ENCODE results near the gene ACAP1.
"Not testable (repeated sequence)": the region's sequence is repeated elsewhere in the genome, so short reads cannot be mapped to it uniquely, and the experiment has no call there.

ACAP1 gene

GRCh38 chr17:7328840-7329373 is 7.4 kb upstream of the ACAP1 start, which contains the start of gene NEURL4:
TSS of gene NEURL4 (minus strand) at chr17:7329335. CDS start at chr17:7329312, 23 bp downstream.
- TF ChIP-seq, protein P1, sequence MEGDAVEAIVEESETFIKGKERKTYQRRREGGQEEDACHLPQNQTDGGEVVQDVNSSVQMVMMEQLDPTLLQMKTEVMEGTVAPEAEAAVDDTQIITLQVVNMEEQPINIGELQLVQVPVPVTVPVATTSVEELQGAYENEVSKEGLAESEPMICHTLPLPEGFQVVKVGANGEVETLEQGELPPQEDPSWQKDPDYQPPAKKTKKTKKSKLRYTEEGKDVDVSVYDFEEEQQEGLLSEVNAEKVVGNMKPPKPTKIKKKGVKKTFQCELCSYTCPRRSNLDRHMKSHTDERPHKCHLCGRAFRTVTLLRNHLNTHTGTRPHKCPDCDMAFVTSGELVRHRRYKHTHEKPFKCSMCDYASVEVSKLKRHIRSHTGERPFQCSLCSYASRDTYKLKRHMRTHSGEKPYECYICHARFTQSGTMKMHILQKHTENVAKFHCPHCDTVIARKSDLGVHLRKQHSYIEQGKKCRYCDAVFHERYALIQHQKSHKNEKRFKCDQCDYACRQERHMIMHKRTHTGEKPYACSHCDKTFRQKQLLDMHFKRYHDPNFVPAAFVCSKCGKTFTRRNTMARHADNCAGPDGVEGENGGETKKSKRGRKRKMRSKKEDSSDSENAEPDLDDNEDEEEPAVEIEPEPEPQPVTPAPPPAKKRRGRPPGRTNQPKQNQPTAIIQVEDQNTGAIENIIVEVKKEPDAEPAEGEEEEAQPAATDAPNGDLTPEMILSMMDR (IDR thresholded peaks at IDR 0.05) = no peak
- peaks cover 20 to 30% of the 10 kb centered on the region in 2 experiments for H3K4me1 ChIP-seq (ENCODE audit: control insufficient read depth in 1 of 2, insufficient read depth in 1 of 2, low read depth in 1 of 2, low read length in 1 of 2)
- peak within 1 kb of the TSS; percentile 78 to 100 for H3K4me3 ChIP-seq (ENCODE audit: low read depth in 1 of 2, low read length in 1 of 2)

DNA sequence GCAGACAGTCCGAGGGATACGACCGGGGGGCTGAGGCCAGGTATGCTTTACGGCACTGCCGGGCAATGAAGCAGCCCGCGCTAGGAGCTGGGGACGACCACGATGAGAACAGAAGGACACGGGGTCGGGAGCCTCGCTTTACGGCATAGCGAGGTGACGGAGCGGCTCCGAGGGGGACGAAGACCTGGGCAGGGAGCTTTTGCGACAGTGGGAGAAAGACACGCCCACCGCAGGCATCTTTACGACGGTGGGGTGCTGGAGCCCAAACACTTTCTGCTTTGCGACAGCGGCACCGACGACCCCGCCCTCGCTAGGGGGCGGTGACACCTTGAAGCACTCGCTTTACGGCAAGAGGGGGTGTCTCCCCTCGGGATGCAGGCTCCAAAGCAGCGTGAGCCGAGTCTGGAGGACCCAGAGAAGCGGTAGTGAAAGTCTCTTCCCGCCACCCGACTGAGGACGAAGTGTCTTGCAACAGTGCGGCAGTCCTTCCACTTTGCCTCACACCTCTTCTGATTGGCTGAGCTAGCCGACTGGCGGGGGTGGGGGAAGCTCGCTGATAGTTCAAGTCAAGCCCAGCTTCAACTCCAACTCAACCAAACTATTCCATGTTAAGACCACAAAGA is 6.8 kb upstream of the ACAP1 start:
- H3K27me3 ChIP-seq = no peaks in the 10 kb centered on the region
- H3K27ac ChIP-seq = peak overlapping the region; percentile 96
- TF ChIP-seq, protein P1 (IDR thresholded peaks at IDR 0.05) = no peak
- peaks cover 16 to 30% of the 10 kb centered on the region in 2 experiments for H3K4me1 ChIP-seq (ENCODE audit: control insufficient read depth in 1 of 2, insufficient read depth in 1 of 2, low read depth in 1 of 2, low read length in 1 of 2)
- peaks cover 8% of the 10 kb centered on the region for H3K36me3 ChIP-seq
- H3K4me3 ChIP-seq (ENCODE audit: low read depth in 1 of 2, low read length in 1 of 2) = peak overlapping the region; percentile 78 to 100
- H3K9me3 ChIP-seq = no peaks in the 10 kb centered on the region

More at GRCh38 chr17:7328840-7329373, 7.4 kb upstream of the ACAP1 start, which contains the start of gene NEURL4:
- Histone ChIP-seq H3K27me3 (no peaks in the 10 kb centered on the region), H3K27ac (peak within 1 kb of the TSS; percentile 96), H3K9me3 (no peaks in the 10 kb centered on the region), H3K36me3 (peaks cover 10% of the 10 kb centered on the region)

DNA sequence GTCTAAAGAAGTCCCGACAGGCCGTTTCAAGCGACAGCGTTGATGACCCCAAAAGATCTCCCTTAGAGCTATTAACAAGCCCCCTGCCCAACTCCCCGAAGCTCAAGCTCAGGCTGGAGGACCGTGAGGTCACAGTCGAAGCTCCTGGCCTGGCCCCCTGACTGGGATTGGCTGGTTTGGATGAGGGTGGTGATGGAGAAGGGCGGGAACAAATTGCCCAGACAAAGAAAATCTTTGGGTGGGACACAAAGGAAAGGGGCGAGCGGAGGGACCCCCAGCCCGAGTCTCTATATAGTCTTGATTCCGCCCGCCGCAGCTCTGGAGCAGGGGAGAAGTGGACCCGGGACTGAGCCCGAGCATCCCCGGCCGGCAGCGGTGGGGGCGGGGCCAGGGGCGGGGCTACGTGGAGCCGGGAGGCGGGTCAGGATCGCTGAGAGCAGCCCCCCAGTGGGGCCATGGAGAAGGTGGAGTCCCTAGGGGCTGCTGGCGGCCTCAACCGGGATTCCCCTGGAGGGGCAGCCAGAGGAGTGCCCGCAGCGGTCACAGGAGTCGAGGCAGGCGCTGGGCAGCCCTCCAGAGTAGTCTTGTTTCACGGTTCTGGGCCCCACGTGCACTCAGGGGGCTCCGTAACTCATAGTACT is 6.2 kb upstream of the ACAP1 start:
- H3K4me3 ChIP-seq (ENCODE audit: low read depth in 1 of 2, low read length in 1 of 2) = peak overlapping the region; percentile 78 to 100
- H3K36me3 ChIP-seq = peaks cover 2% of the 10 kb centered on the region
- TF ChIP-seq, protein P1 (IDR thresholded peaks at IDR 0.05) = no peak
- H3K9me3 ChIP-seq = no peaks in the 10 kb centered on the region
- H3K4me1 ChIP-seq (ENCODE audit: control insufficient read depth in 1 of 2, insufficient read depth in 1 of 2, low read depth in 1 of 2, low read length in 1 of 2) = peaks cover 17 to 31% of the 10 kb centered on the region in 2 experiments
- no peaks in the 10 kb centered on the region for H3K27me3 ChIP-seq
- H3K27ac ChIP-seq = peak overlapping the region; percentile 96

GRCh38 chr17:7330638-7331015 is 5.7 kb upstream of the ACAP1 start:
- TF ChIP-seq, protein P1 (IDR thresholded peaks at IDR 0.05) = no peak
- no peaks in the 10 kb centered on the region for H3K27me3 ChIP-seq
- H3K4me3 ChIP-seq (ENCODE audit: low read depth in 1 of 2, low read length in 1 of 2) = peak overlapping the region; percentile 78 to 100
- no peaks in the 10 kb centered on the region for H3K36me3 ChIP-seq
- H3K4me1 ChIP-seq (ENCODE audit: control insufficient read depth in 1 of 2, insufficient read depth in 1 of 2, low read depth in 1 of 2, low read length in 1 of 2) = peaks cover 22 to 36% of the 10 kb centered on the region in 2 experiments
- H3K9me3 ChIP-seq = no peaks in the 10 kb centered on the region
- peak overlapping the region; percentile 96 for H3K27ac ChIP-seq

- Histone ChIP-seq H3K4me3 (ENCODE audit: low read depth in 1 of 2, low read length in 1 of 2) (no peak overlapping the region), H3K36me3 (no peaks in the 10 kb centered on the region), H3K4me1 (ENCODE audit: control insufficient read depth in 1 of 2, insufficient read depth in 1 of 2, low read depth in 1 of 2, low read length in 1 of 2) (peaks cover 36 to 50% of the 10 kb centered on the region in 2 experiments), H3K27ac (no peak overlapping the region), H3K9me3 (no peaks in the 10 kb centered on the region), H3K27me3 (no peaks in the 10 kb centered on the region)
- TF ChIP-seq, protein P1 (IDR thresholded peaks at IDR 0.05) = no peak
Measured at GRCh38 chr17:7332111-7332510, 4.2 kb upstream of the ACAP1 start.

- peaks cover 41 to 55% of the 10 kb centered on the region in 2 experiments for H3K4me1 ChIP-seq (ENCODE audit: control insufficient read depth in 1 of 2, insufficient read depth in 1 of 2, low read depth in 1 of 2, low read length in 1 of 2)
- not testable (repeated sequence) for H3K4me3 ChIP-seq (ENCODE audit: low read depth in 1 of 2, low read length in 1 of 2); H3K36me3 ChIP-seq; H3K27me3 ChIP-seq; H3K27ac ChIP-seq; H3K9me3 ChIP-seq
Measured at GRCh38 chr17:7332600-7333069, 3.7 kb upstream of the ACAP1 start.

All from neutrophil (primary cell).